Neutrophil (primary cell): Measurements from ENCODE around the gene PPP1R9A.

Source experiments
- H3K27ac ChIP-seq: fragments of 200-600 bp; sonication (generic); 2 replicates; pipeline ENCODE4 v1.5.1; 2016; ENCODE audit warnings: mild to moderate bottlenecking, moderate library complexity
- H3K27me3 ChIP-seq: fragments of 200-600 bp; sonication (generic); 2 replicates; pipeline ENCODE4 v1.6.0; 2016; ENCODE audit warnings: mild to moderate bottlenecking
- H3K36me3 ChIP-seq: fragments of 200-600 bp; sonication (generic); 2 replicates; pipeline ENCODE4 v1.5.1; 2017
- H3K4me1 ChIP-seq, 2 experiments: fragments of 200-600 bp in 1 of 2; sonication (generic) in 1 of 2; 1 replicate in 1 of 2; 2 replicates in 1 of 2; pipeline versions ENCODE4 v1.5.1 to v1.6.1; 2013 to 2016; ENCODE audit warnings: low read depth in 1 of 2, low read length in 1 of 2, mild to moderate bottlenecking in 1 of 2, moderate library complexity in 1 of 2; ENCODE audit not compliant: control insufficient read depth in 1 of 2, insufficient read depth in 1 of 2
- H3K4me3 ChIP-seq, 2 experiments: fragments of 200-600 bp in 1 of 2; sonication (generic) in 1 of 2; 1 replicate in 1 of 2; 2 replicates in 1 of 2; pipeline ENCODE4 v1.5.1; 2013 to 2016; ENCODE audit warnings: low read depth in 1 of 2, low read length in 1 of 2, mild to moderate bottlenecking in 1 of 2, moderate library complexity in 1 of 2
- H3K9me3 ChIP-seq: fragments of 200-600 bp; sonication (generic); 2 replicates; pipeline ENCODE4 v1.5.1; 2016
- TF ChIP-seq, protein P1 (sequence below): fragments of 200-600 bp; sonication (generic); IDR thresholded peaks from 2 replicates; pipeline ENCODE4 v1.5.1; 2016; ENCODE audit warnings: antibody characterized with exemption

Gene PPP1R9A

GRCh38 chr7:94975336-94975735 is 67.9 kb downstream of the PPP1R9A start:
- Histone ChIP-seq H3K36me3 (no peaks in the 10 kb centered on the region), H3K9me3 (no peaks in the 10 kb centered on the region), H3K4me3 (no peak overlapping the region), H3K27ac (no peak overlapping the region), H3K27me3 (no peaks in the 10 kb centered on the region), H3K4me1 (no peaks in the 10 kb centered on the region)
- TF ChIP-seq, protein P1, sequence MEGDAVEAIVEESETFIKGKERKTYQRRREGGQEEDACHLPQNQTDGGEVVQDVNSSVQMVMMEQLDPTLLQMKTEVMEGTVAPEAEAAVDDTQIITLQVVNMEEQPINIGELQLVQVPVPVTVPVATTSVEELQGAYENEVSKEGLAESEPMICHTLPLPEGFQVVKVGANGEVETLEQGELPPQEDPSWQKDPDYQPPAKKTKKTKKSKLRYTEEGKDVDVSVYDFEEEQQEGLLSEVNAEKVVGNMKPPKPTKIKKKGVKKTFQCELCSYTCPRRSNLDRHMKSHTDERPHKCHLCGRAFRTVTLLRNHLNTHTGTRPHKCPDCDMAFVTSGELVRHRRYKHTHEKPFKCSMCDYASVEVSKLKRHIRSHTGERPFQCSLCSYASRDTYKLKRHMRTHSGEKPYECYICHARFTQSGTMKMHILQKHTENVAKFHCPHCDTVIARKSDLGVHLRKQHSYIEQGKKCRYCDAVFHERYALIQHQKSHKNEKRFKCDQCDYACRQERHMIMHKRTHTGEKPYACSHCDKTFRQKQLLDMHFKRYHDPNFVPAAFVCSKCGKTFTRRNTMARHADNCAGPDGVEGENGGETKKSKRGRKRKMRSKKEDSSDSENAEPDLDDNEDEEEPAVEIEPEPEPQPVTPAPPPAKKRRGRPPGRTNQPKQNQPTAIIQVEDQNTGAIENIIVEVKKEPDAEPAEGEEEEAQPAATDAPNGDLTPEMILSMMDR: no peak

DNA sequence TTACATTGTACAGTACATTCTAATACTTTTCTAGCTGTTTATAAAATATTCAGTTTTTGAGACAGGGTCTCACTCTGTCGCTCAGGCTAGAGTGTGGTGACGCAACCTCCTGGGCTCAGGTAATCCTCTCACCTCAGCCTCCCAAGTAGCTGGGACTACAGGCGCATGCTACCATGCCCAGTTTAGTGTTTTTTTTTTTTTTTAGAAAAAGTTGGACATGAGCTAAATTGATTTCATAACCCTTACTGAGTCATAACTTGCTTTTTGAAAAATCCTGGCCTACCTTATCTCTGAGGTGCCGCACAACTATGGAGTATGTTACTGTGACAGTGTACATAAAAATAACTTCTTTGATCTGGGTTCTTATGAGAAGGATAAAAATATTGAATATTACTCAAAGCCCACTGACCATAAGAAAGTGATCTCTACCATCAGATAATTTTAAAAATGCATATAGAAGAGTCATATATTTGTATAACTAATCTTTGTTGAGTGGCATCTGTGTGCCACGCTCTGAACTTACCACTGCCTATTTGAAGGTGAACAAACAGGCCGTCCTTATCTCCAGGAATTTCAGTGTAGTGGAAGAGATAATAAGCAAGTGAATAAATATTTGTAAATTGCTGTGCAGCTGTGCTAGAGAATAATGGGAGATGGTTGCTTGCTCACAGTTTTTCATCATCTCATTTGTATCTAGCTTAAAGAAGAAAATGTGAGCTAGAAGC is 73.2 kb downstream of the PPP1R9A start:
- H3K4me1 ChIP-seq: no peaks in the 10 kb centered on the region
- no peaks in the 10 kb centered on the region for H3K9me3 ChIP-seq
- H3K4me3 ChIP-seq: no peak overlapping the region
- no peak overlapping the region for H3K27ac ChIP-seq
- H3K36me3 ChIP-seq: no peaks in the 10 kb centered on the region
- TF ChIP-seq, protein P1: no peak
- no peaks in the 10 kb centered on the region for H3K27me3 ChIP-seq

DNA sequence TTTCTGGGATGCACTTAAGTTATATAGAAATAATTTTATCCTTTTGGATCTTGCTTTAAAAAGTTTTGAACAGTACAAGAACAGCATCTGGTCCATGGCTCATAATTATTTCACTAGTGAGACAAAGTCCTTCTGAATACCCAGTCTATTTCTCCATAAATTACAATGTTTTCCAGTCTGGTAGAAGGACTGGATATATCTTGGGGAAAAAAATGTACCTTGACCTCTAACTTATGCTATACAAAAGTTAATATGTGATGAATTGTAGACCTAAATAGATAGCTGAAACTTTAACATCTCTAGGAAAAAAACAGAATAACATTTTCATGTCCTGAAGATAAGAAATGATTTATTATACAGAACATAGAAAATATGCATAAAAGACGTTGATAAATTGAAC is 88.5 kb downstream of the PPP1R9A start:
- Histone ChIP-seq H3K27me3 (no peaks in the 10 kb centered on the region), H3K9me3 (no peaks in the 10 kb centered on the region), H3K4me1 (no peaks in the 10 kb centered on the region), H3K4me3 (no peak overlapping the region), H3K36me3 (no peaks in the 10 kb centered on the region), H3K27ac (no peak overlapping the region)
- TF ChIP-seq, protein P1: no peak

- H3K9me3 ChIP-seq: no peaks in the 10 kb centered on the region
- no peaks in the 10 kb centered on the region for H3K27me3 ChIP-seq
- H3K4me3 ChIP-seq: no peak overlapping the region
- no peak overlapping the region for H3K27ac ChIP-seq
- H3K4me1 ChIP-seq: no peaks in the 10 kb centered on the region
- TF ChIP-seq, protein P1: no peak
- no peaks in the 10 kb centered on the region for H3K36me3 ChIP-seq
Measured at GRCh38 chr7:94996369-94996768, 89.0 kb downstream of the PPP1R9A start.

DNA sequence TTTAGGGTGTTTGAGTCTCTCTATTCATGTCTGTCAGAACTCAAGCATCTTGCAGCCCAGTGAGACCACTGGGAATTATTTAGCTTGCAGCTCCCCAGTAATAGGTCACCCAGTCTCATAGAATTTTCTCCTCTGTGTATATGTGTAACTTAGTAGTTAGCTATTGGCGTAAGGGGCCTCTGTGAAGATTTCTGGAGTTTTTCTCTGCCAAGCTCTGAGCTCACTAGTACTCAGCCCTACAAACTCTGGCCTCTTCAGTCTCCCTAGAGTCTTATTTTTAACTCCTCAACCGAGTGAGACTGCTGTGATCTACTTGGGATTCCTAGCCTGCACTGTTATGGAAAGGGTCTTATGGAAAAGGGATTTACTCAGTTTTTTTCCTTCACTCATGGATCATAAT is 90.2 kb downstream of the PPP1R9A start:
- TF ChIP-seq, protein P1: no peak
- H3K27me3 ChIP-seq: no peaks in the 10 kb centered on the region
- no peaks in the 10 kb centered on the region for H3K36me3 ChIP-seq
- no peak overlapping the region for H3K4me3 ChIP-seq
- no peak overlapping the region for H3K27ac ChIP-seq
- H3K9me3 ChIP-seq: no peaks in the 10 kb centered on the region
- H3K4me1 ChIP-seq: no peaks in the 10 kb centered on the region
